Endothelial cell (in vitro differentiated cells): Measurements from ENCODE around the gene C19orf85. TPM values are rescaled to one million over a fixed set of nuclear protein-coding genes. Genes with fewer than 3 reads are reported as not detected.
"Not testable (repeated sequence)": the region's sequence is repeated elsewhere in the genome, so short reads cannot be mapped to it uniquely, and the experiment has no call there.

Experiments used
- DNase-seq: peaks from one replicate; pipeline ENCODE4 v3.0.0; 2021; ENCODE audit warnings: low spot score
- H3K27ac Mint-ChIP-seq: one replicate; pipeline ENCODE4 v1.8.0; 2021; ENCODE audit warnings: mixed read lengths, inconsistent platforms; ENCODE audit not compliant: unreplicated experiment
- H3K27me3 Mint-ChIP-seq: one replicate; pipeline ENCODE4 v1.8.0; 2021; ENCODE audit warnings: mild to moderate bottlenecking, moderate library complexity, mixed read lengths, inconsistent platforms; ENCODE audit not compliant: unreplicated experiment
- H3K36me3 Mint-ChIP-seq: one replicate; pipeline ENCODE4 v1.8.0; 2021; ENCODE audit warnings: mild to moderate bottlenecking, low read depth, mixed read lengths, inconsistent platforms; ENCODE audit not compliant: unreplicated experiment
- H3K4me1 Mint-ChIP-seq: one replicate; pipeline ENCODE4 v1.8.0; 2021; ENCODE audit warnings: mild to moderate bottlenecking, mixed read lengths, inconsistent platforms; ENCODE audit not compliant: unreplicated experiment
- H3K4me3 Mint-ChIP-seq: one replicate; pipeline ENCODE4 v1.8.0; 2021; ENCODE audit warnings: mild to moderate bottlenecking, mixed read lengths, inconsistent platforms; ENCODE audit not compliant: unreplicated experiment
- H3K9me3 Mint-ChIP-seq: one replicate; pipeline ENCODE4 v1.8.0; 2021; ENCODE audit warnings: mixed read lengths, inconsistent platforms; ENCODE audit not compliant: unreplicated experiment
- CTCF ChIP-seq: fragments of 200-600 bp; sonication (generic); IDR thresholded peaks from one replicate; pipeline ENCODE4 v1.5.0; 2021; ENCODE audit warnings: antibody characterized with exemption; ENCODE audit not compliant: unreplicated experiment
- total RNA-seq: library from RNA; stranded (reverse); fragmentation: NEBNext Ultra II Directional; extraction: Animal tissue kit (Norgen Biotek cat#: 25700); gene quantifications from one replicate; pipeline ENCODE4 v1.2.1, GENCODE V29; 2021; ENCODE audit not compliant: unreplicated experiment

C19orf85 gene
- total RNA-seq, 1 donor from 2014 or later = not detected

- no peak for DNase-seq
- TF ChIP-seq CTCF = no peak
- H3K9me3 Mint-ChIP-seq = no peaks in the 10 kb centered on the region
- H3K27ac Mint-ChIP-seq = no peak overlapping the region
- peak overlapping the region; percentile 24 for H3K4me3 Mint-ChIP-seq
- H3K4me1 Mint-ChIP-seq = no peaks in the 10 kb centered on the region
- peaks cover 11% of the 10 kb centered on the region for H3K36me3 Mint-ChIP-seq
- H3K27me3 Mint-ChIP-seq = peaks cover 4% of the 10 kb centered on the region
Measured at GRCh38 chr19:55503157-55503501, 38.6 kb upstream of the C19orf85 start.

- no peak for TF ChIP-seq CTCF
- no peaks in the 10 kb centered on the region for H3K4me1 Mint-ChIP-seq
- H3K4me3 Mint-ChIP-seq = no peak overlapping the region
- H3K27ac Mint-ChIP-seq = no peak overlapping the region
- no peaks in the 10 kb centered on the region for H3K9me3 Mint-ChIP-seq
- peaks cover 11% of the 10 kb centered on the region for H3K36me3 Mint-ChIP-seq
- H3K27me3 Mint-ChIP-seq = peaks cover 4% of the 10 kb centered on the region
- no peak for DNase-seq
Measured at GRCh38 chr19:55502197-55502952, 37.8 kb upstream of the C19orf85 start.

- no peaks in the 10 kb centered on the region for H3K4me1 Mint-ChIP-seq
- no peaks in the 10 kb centered on the region for H3K9me3 Mint-ChIP-seq
- peaks cover 11% of the 10 kb centered on the region for H3K36me3 Mint-ChIP-seq
- DNase-seq = no peak
- H3K4me3 Mint-ChIP-seq = no peak overlapping the region
- TF ChIP-seq CTCF = no peak
- H3K27me3 Mint-ChIP-seq = peaks cover 4% of the 10 kb centered on the region
- H3K27ac Mint-ChIP-seq = no peak overlapping the region
Measured at GRCh38 chr19:55500368-55500952, 35.9 kb upstream of the C19orf85 start.

GRCh38 chr19:55498246-55498840 is 33.8 kb upstream of the C19orf85 start:
- Mint-ChIP-seq H3K27me3 (peaks cover 4% of the 10 kb centered on the region), H3K9me3 (no peaks in the 10 kb centered on the region), H3K4me1 (no peaks in the 10 kb centered on the region), H3K4me3 (no peak overlapping the region), H3K27ac (no peak overlapping the region), H3K36me3 (peaks cover 11% of the 10 kb centered on the region)
- TF ChIP-seq CTCF = no peak
- no peak for DNase-seq

- H3K27ac Mint-ChIP-seq = no peak overlapping the region
- H3K4me1 Mint-ChIP-seq = no peaks in the 10 kb centered on the region
- peaks cover 4% of the 10 kb centered on the region for H3K27me3 Mint-ChIP-seq
- no peak overlapping the region for H3K4me3 Mint-ChIP-seq
- H3K36me3 Mint-ChIP-seq = peaks cover 11% of the 10 kb centered on the region
- TF ChIP-seq CTCF = no peak
- no peaks in the 10 kb centered on the region for H3K9me3 Mint-ChIP-seq
- no peak for DNase-seq
Measured at GRCh38 chr19:55497763-55498162, 33.2 kb upstream of the C19orf85 start.

GRCh38 chr19:55496820-55497219 is 32.3 kb upstream of the C19orf85 start:
- not testable (repeated sequence) for DNase-seq, H3K4me3 Mint-ChIP-seq, H3K36me3 Mint-ChIP-seq, H3K27ac Mint-ChIP-seq, H3K27me3 Mint-ChIP-seq, H3K9me3 Mint-ChIP-seq, H3K4me1 Mint-ChIP-seq
